Stimulated activated naive CD8-positive, alpha-beta T cell treated with anti-CD3 and anti-CD28 coated beads, Interleukin-15, Interleukin-2, amounts not matched to agents 100 U/mL and 50 U/mL, for 24 hours (primary cell): ENCODE data around the gene ZC3H7A.
"Not testable (repeated sequence)": the region's sequence is repeated elsewhere in the genome, so short reads cannot be mapped to it uniquely, and the experiment has no call there.

Source experiments
- ATAC-seq: fragments of 150-1000 bp; cut with Tn5 transposase; one replicate; pipeline ENCODE4 v1.10.0; 2021
- DNase-seq: peaks from one replicate; pipeline ENCODE4 v3.0.0; 2021

The ZC3H7A gene

DNA sequence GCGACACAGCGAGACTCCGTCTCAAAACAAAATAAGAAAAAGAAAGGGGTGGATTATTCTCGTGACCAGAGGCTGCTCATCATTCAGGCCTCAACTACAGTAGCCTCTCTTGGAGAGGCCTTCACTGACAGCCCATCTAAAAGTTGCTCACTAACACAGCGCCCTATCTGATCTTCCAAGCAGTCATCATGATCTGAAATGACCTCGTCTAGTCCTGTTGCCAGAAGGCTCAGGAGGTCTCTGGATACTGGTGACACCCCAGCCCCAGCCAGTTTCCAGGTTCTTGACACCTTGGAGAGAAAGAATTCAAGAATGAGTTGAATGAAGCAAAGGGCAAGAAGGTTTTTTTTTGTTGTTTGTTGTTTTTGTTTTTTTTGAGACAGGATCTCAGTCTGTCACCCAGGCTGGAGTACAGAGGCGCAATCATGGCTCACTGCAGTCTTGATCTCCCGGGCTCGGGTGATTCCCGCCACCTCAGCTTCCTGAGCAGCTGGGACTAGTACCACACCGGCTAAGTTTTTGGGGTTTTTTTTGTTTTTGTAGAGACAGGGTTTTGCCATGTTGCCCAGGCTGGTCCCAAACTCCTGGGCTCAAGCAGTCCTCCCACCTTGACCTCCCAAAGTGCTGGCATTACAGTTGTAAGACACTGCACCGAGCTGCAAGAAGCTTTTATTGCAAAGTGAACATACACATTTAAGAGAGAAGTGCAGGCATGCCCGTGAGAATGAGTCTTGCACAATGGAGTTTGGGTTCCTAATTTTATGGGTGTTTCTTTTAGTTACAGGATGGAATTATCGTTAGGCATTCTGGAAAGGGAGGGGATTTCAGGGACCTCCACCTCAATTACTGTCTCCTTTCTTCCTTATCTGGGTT lies 2.7 kb upstream of the ZC3H7A start:
- DNase-seq (no peak), ATAC-seq (no peak)

DNA sequence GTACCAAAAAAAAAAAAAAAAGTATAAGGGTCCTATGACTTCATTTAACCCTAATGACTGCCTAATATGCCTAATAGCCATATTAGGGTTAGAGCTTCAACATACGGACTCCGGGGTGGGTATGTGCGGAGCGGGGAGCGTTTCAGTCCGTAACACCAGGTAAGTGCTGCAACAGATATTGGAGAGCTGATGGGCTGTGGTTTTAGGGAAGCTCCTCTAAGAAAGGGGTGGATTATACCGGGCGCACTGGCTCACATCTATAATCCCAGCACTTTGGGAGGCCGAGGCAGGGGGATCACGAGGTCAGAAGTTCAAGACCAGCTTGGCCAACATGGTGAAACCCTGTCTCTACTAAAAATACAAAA lies 1.9 kb upstream of the ZC3H7A start:
- DNase-seq, result no peak
- no peak for ATAC-seq

DNA sequence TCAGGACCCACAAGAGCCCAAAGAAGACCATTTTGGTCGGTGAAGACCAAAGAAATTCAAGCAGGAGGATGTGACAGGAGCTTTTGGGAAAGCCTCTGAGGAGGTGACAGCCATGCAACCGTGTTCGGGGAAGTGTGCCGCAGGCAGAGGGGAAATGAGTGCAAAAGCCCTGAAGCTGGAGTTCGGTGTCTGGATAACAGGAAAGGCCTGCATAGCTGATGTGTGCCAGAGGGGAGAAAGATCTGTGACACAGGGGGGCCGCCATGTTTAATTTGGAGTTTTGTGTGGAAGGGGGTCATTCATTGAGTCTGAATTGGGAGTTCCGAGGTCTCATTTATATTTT lies 870 bp upstream of the ZC3H7A start:
- DNase-seq, result peak; percentile 39
- ATAC-seq, result no peak

DNA sequence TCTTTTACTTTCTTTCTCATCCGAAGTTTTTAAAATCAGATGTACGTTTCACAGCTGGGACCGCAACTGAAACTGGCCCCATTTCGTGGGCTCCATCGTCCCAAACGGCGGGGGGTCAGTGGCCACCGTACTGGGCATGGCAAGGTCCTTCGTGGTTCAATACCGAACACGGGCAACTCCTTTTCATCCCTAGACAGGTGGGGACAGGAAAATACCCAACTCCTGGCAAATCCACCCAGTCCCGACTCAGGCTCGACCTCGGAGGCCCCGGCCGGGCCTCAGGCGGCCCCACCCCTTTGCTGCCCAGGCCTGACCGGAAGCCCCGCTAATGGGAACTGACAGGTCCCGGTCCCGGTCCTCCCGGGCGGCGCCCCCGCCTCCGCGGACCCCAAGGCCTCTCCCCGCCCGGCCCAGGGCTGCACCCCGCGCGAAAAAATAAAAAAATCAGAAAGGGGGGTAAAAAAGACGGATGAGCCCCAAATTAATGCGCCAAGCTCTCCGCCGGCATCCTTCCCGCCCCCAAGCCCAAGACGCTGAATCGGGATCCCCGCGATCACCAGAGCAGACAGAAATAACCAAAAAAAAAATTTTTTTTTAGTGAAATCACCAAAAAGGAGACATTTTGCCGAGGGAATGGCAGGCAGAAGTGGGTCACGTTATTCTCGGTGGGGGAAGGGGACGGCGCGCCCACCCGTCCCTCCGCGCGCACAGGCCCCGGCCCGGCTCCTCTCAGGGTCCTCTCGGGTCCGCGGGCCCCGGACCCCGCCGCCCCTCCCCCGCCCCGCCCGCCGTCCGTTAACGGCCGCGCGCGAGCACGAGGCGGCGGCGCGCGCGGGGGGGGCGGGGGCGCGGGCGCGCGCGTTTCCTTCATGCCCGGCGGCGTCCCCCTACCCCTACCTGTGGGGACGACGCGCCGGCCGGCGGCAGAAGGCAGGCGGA lies 562 bp downstream of the ZC3H7A start:
- DNase-seq (peak; percentile 44), ATAC-seq (no peak)

DNA sequence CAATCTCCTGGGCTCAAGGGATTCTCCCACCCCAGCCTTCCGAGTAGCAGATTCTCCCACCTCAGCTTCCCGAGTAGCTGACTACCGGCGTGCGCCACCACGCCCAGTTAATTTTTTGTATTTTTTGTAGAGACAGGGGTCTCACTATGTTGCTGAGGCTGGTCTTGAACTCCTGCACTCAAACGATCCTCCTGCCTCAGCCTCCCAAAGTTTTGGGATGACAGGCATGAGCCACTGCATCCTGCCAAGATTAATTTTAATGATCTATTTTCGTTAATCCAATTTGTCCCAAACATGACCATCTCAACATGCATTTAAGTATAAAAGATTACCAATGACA lies 1.2 kb downstream of the ZC3H7A start:
- DNase-seq (no peak), ATAC-seq (no peak)

DNA sequence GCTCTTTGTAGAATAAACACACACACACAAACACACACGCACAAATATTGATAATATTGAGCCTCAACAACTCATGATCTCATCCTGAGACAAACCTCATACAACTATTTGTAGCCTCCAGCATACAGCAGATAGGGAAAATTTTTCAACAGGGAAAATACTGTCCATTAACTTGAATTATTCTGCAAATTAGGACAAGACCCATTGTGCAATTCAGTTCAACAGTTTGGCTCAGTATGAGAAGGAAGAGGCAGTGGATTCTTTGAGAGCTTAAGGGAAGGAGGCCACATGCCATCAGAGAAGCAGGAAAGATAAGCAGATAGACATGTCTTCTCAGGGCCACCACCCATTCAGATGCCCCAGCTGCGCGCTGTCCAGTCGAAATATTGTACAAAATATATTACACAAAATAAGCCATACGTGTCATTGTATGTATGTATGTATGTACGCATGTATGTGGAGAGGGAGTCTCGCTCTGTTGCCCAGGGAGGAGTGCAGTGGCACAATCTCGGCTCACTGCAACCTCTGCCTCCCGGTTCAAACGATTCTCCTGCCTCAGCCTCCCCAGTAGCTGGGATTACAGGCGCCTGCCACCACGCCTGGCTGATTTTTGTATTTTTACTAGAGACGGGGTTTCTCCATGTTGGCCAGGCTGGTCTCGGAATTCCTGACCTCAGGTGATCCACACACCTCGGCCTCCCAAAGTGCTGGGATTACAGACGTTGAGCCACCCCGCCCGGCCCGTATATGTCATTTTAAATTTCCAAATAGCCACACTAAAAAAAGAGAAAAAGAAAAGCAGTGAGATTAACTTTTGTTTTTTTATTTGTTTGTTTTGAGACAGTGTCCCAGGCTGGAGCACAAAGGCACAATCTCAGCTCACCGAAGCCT lies 1.8 kb downstream of the ZC3H7A start:
- ATAC-seq (no peak), DNase-seq (no peak)

DNA sequence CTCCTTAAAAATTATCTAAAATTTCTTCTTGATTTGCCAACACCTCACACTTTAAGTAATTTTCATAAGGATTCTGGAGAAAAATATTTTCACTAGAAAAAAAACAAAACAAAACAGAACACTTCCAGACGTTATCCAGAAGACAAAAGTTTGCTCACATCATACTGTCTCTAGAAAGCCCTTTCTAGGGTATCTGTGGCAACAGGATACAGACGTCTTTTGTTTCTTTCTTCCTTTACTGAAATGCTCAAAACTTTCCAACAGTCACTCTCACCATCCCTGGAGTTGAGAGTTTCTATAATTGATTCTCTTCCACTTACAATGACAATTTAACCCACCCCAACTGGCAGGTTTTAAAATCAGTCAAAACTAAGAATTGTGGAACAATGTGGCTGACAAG lies 2.6 kb downstream of the ZC3H7A start:
- DNase-seq (no peak), ATAC-seq (no peak)

DNA sequence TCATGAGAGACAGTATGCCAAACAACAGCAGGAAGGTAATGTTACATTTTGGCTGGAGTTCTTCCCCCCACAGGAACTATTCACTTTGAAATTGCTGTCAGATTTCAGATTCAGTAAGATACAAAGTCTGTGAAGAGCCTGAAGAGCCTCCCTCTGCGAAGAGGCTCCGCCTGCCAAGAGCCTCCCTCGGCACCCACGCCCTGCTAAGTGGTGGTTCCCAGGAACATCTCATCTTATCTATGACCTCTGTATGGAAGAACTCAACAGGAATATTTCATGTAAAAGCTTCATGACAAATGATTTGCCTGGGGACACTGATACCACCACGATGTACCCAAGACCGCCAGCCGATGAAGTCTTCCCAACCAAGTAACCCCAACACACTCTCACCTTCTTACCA lies 3.2 kb downstream of the ZC3H7A start:
- DNase-seq (no peak), ATAC-seq (no peak)

DNA sequence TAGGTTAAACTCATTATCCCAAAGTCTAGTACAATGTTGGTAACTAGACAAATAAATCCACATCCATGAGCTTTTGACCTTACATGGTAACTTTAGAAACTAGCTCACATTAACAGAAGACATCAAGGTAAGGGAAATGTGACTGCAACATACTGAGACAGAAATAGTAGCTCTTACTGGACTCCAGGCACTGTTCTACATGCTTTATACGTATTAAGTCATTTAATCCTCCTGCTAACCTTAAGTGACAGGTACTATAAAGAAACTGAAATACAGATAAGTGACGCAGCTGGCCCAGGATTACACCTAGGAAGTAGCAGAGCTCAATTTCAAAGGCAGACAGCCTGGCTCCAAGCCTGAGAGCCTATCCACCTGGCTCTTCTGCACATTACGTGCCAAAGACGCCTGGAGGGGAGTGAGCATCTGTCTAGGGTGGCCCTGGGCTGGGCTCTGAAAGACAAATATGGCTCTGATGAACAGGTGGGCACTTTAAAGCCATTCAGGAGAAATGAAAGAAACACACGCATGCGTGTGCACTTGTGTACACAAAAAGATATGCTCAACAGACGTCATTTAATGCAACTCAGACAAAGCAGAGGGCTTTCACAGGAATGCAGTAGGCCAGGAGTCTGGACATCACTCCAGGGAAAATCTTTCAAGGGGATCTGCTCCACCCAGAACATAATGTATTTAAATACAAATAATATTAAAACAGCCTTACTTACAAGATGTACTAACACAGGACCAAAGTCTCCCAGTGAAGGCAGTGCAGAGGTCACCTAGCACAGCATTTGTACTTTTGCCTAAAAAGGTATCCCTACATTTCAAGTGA lies 4.4 kb downstream of the ZC3H7A start:
- DNase-seq (no peak), ATAC-seq (no peak)

DNA sequence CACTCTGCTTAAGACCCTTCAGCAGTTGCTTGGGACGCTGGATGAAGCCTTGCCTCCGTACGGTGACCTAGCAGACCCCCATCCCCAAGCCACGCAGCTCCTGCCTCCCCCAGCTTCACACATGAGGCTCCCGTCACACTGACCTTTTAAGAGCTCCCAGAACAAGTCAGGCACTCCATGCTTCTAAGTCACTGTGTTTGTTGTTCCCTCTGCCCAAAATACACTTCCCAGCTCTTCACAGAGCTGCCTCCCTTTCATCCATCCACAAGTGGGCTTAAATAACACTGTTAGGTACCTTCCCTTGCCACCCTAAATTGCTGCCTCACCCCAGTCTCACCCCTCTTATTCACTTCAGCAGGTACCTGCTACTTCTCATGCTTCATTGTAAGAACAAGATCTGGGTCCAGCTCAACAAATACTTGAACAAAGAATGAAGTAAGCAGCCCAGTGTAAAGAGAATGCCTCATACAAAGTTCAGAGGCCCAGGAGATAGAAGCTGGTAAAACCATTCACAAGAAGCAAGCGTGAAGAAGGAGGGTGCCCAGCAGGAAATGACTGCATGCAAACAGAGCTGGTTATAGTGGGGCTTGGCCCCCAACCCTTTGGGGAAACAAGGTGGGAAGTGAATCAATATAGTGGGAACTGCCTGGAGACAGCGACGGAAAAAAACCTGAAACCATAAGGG lies 5.8 kb downstream of the ZC3H7A start:
- no peak for DNase-seq
- no peak for ATAC-seq

DNA sequence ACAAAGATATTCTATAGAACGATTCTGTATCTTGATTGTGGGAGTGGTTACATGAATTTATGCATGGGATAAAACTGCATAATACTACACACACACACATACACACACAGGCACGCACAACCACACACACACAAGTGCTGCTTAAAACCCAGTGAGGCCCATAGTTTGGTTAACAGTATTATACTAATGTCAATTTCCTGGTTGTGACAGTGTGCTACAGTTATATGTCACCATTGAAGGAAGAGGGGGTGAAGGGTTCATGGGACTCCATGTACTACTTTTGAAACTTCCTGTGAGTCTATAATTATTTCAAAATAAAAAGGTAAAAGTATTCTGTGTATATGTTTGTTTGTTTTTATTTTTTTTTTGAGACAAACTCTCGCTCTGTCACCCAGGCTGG lies 8.1 kb downstream of the ZC3H7A start:
- no peak for ATAC-seq
- DNase-seq, result no peak

DNA sequence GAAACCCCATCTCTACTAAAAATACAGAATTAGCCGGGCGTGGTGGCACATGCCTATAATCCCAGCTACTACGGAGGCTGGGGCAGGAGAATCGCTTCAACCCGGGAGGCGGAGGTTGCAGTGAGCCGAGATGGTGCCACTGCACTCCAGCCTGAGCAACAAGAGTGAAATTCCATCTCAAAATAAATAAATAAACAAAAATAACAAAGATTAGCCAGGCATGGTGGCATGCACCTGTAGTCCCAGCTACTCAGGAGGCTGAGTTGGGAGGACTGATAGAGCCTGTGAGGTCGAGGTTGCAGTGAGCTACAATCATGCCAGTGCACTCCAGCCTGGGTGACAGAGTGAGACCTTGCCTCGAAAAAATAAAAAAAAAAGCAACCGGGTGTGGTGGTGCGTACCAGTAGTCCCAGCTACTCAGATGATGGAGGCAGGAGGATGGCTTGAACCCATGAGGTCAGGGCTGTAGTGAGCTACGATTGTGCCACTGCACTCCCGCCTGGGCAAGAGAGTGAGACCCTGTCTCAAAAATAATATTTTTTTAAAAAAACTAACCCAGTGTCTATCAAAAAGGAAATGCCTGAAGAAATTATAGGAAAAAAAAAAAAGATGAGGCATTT lies 12.0 kb downstream of the ZC3H7A start:
- not testable (repeated sequence) for ATAC-seq, DNase-seq

DNA sequence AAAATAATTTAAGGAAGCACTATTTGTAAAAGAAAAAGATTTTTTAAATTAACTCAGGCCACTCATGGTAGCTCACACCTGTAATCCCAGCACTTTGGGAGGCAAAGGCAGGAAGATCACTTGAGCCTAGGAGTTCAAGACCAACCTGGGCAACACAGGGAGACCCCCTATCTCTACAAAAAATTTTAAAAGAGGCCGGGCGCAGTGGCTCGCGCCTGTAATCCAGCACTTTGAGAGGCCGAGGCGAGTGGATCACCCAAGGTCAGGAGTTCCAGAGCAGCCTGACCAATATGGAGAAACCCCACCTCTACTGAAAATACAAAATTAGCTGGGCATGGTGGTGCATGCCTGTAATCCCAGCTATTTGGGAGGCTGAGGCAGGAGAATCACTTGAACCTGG lies 12.7 kb downstream of the ZC3H7A start:
- not testable (repeated sequence) for ATAC-seq, DNase-seq

DNA sequence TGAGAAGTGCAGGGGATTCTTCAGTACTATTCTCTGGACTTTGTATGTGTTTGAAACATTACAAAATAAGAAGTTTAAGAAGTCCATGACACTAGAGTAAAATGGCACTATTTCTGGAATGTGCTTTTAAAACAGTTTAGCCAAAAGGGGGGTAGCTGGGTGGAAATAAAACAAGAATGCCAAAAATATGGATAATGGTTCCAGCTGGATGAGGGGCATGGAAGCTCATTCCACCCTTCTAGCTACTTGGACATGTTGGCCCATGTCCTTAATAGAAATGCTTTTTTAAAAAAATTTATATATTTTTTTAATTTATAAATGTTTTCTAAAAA lies 13.1 kb downstream of the ZC3H7A start:
- ATAC-seq (no peak), DNase-seq (no peak)

DNA sequence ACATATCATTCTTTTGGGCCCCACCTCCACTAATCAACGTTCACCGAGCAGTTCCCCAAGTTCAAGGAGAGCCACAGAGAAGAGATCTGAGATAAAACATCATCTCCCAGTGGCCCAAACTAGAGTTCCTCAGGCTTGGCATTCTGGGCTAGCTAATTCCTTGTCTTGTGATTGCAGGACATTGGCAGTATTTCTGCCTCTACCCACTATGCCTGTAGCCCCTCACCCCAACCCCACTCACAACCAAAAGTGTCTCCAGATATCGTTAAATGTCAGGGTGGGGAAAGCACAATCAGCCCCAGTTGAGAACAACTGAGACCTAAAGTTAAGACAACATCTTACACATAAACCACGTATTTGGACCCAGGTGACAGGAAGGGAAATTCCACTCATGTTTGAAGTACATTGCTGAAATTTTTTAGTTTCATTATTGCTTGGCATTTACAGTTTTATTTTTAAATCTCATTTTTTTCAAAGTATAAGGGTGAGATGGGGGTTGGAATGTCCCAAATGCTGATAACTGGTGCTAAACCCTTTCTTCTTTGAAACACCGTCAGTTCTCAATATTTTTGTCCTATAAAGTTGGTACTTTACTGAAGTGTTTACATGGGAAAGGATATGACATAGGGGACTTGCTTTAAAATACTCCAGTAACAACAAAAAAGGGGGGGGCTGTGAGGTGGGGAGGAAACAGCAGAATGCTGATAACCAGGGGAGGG lies 13.6 kb downstream of the ZC3H7A start:
- peak; percentile 39 for DNase-seq
- ATAC-seq, result peak; percentile 83

DNA sequence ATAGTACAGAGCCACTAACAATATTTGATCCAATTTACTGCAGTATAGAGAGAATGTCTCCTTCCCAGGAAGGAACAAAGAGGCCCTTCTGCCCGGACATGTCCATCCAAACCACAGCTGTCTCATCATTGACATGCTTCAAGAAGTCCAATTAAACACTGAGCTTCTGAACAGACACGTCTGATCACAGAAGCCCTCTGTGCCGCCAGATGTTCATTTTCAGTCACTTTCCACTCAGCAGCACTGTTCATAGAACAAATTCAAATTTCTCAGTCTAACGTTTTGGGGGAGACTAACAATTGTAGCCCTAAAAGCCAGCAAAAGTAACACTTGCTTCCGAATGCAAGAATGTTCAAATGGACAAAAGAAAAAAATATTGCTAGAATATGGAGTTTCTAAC lies 15.3 kb downstream of the ZC3H7A start:
- no peak for DNase-seq
- ATAC-seq, result no peak

DNA sequence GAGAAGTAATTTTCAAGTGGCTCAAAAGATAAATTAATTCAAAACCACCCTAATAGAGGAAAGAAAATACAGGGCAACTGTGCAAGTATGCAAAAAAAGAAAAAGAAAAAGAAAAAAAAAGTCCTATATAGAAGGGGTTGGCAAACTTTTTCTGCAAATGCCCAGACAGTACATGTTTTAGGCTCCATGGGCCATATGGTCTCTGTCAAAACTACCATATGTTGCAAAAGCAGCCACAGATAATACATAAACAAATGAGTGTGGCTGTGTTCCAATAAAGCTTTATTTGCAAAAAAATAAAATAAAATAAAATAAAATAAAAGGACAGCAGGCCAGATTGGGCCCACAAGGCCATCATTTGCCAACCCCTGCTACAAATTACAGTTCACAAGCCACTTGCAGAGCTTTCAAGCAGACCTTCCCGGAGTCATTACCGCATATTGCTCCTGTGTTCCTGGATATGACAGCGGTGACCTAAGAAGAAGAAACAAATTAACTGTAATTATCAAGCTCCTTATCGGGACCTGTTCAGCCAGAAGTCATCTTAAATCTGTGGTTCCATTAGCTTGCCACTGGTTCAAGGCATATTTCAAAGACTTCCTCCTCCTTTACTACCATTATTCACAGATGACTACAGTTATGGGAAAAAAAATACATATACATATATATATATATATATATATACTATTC lies 15.9 kb downstream of the ZC3H7A start:
- ATAC-seq (no peak), DNase-seq (no peak)

DNA sequence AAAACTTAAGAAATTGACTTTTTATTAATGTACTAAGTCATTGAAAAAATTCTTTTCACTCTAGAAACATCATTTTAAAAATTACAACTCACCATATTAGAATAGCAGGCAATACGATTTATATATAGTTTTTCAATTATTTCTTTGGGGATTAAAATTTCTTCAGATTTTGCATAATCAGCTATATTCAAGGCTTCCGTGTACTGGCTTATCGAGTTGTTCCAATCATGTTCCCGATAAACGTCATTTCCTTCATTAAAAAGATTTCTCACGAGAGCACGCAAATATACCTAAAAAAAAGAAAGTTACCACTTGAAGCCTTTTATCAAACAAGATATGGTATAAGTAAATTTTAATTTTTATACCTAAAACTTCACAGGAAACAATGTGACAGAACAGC lies 18.0 kb downstream of the ZC3H7A start:
- DNase-seq, result no peak
- no peak for ATAC-seq

DNA sequence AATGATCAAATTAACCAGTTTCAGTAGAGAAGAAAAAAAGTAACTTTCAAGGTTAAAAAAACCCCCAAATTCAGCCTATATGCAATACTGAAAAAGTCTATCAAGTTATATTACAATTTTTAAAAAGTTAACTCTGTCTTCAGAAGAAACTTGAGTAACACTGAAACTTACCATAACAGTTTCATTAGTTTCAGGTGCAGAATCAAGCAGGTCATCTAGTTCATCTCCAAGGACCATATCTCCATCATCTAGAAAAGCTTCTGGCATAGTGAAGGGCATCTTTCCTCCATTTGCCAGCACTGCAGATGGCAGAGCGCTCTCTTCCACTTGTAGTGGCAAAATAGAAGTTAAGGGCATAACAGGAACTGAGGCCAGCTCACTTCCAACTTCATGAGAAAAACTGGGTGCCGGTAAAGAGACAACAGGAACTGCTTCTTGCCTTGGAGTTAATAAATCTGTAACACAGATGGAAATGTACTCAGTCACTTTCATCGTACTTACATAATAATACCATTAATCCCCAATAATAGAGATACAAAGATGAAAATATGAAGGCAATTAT lies 22.9 kb downstream of the ZC3H7A start:
- ATAC-seq, result no peak
- no peak for DNase-seq
